Ascending aorta (tissue), 2 donors: Measurements from ENCODE around the gene ACTA2. TPM values are rescaled to one million over a fixed set of nuclear protein-coding genes. Genes with fewer than 3 reads are reported as not detected.

Experiments used
- DNase-seq, 2 donors: peaks; one replicate each; pipeline ENCODE4 v3.0.0-alpha.2; 2019; ENCODE audit warnings: low spot score in 2 of 2
- H3K27ac ChIP-seq, 2 donors: fragments of 200-600 bp; sonication (generic); one replicate each; pipeline ENCODE4 v1.5.1; 2016 to 2017; ENCODE audit warnings: mild to moderate bottlenecking in 1 of 2
- H3K27me3 ChIP-seq: fragments of 200-600 bp; sonication (generic); one replicate; pipeline ENCODE4 v1.5.1; 2017
- H3K36me3 ChIP-seq, 2 donors: fragments of 200-600 bp; sonication (generic); one replicate each; pipeline ENCODE4 v1.5.1; 2016
- H3K4me1 ChIP-seq, 2 donors: fragments of 200-600 bp; sonication (generic); one replicate each; pipeline ENCODE4 v1.5.1; 2016 to 2017; ENCODE audit warnings: mild to moderate bottlenecking in 1 of 2
- H3K4me3 ChIP-seq, 2 donors: fragments of 200-600 bp; sonication (generic); one replicate each; pipeline ENCODE4 v1.5.1; 2016 to 2017; ENCODE audit warnings: mild to moderate bottlenecking in 1 of 2
- H3K9me3 ChIP-seq, 2 donors: fragments of 200-600 bp; sonication (generic); one replicate each; pipeline ENCODE4 v1.5.1; 2016
- CTCF ChIP-seq, 3 experiments: fragments of 200-600 bp in 2 of 3; fragments of 450-650 bp in 1 of 3; sonication (generic) in 2 of 3; IDR thresholded peaks; one replicate each; pipeline ENCODE4 v1.5.1; 2016 to 2019; ENCODE audit warnings: antibody characterized with exemption in 3 of 3, mild to moderate bottlenecking in 1 of 3, moderate library complexity in 1 of 3
- intact Hi-C: fragments of 100-400 bp; cut with DNase I; formaldehyde crosslinking; loops from one replicate; pipeline ENCODE4 v1.15.1; 2023
- total RNA-seq: library from RNA; depleted of rRNA; stranded (reverse); fragments of >200 nt; gene quantifications from one replicate; pipeline ENCODE4 v1.1.0, GENCODE V29; 2016

The ACTA2 gene
- total RNA-seq, 1 donor from 2014 or later = 5,316 TPM

DNA sequence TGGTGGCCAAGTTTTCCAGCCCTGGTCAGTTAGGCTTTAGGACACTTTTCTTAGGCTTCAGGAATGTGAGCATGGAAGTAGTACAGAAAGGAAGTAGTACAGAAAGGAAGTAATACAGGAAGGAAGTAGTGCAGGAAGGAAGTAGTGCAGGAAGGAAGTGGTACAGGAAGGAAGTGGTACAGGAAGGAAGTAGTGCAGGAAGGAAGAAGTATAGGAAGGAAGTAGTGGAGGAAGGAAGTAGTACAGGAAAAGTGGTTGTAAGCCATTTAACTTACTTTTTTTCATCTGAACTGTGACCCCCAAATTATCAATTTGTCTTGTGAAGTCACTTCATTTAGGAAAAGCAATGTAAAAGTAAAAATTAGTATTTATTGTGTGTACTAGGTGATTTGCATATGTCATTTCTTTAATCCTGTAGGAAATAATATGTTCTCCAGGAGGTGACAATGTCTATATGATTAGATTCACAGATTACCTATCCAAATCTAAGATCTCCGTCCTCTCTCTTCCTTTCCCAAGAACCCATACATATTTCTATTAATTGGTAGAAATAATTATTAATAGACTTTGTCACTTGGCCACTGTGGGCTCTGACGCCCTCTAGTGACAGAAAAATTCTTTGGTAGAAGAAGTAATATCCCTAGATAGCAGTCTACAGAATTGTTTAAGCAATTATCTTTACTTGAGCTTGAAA lies 34.1 kb upstream of the ACTA2 start:
- peak overlapping the region; percentile 93 to 94 for H3K27ac ChIP-seq
- peak overlapping the region in 1 of 2 donors; percentile 3 for H3K4me3 ChIP-seq
- H3K9me3 ChIP-seq = no peaks in the 10 kb centered on the region

GRCh38 chr10:88984525-88984924 lies 32.0 kb upstream of the ACTA2 start:
- intact Hi-C loops = no loop called here

More for the DNA sequence above, 34.1 kb upstream of the ACTA2 start:
- intact Hi-C loops = loop anchor here (1.0 to 5.0 kb wide), 2 partner anchors 51 to 874 kb away; no protein-coding TSS in a partner anchor
- no peaks in the 10 kb centered on the region for H3K36me3 ChIP-seq
- no peaks in the 10 kb centered on the region for H3K27me3 ChIP-seq
- H3K4me1 ChIP-seq = peaks cover 0 to 45% of the 10 kb centered on the region in 2 donors
- DNase-seq = no peak
- peak; percentile 69 to 85 (median 85) for TF ChIP-seq CTCF (IDR thresholded peaks at IDR 0.05)

DNA sequence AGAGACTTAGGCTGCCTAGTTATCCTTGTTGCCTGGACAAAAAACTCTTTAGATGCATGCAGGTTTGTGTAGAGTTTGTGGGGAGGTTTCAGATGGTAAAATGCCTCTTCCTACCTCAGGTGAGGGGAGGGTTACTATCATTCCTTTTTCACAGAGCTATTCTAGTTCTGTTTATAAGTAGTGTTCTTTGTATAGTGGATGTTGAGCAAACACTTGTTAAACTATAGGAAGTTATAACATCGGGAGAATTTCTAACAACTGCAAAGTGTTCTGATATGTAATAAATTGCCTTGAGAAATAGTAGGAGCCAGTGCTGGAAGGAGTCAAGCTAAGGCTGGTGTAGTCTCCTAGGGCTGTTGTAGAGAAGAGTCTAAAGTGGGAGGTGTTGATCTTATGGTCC lies 31.4 kb upstream of the ACTA2 start:
- Histone ChIP-seq H3K9me3 (no peaks in the 10 kb centered on the region), H3K27me3 (no peaks in the 10 kb centered on the region), H3K36me3 (no peaks in the 10 kb centered on the region), H3K4me1 (peaks cover 10 to 64% of the 10 kb centered on the region in 2 donors), H3K27ac (peak overlapping the region; percentile 93 to 94), H3K4me3 (peak overlapping the region in 1 of 2 donors; percentile 27)
- DNase-seq = no peak
- intact Hi-C loops = no loop called here
- no peak for TF ChIP-seq CTCF (IDR thresholded peaks at IDR 0.05)

More at GRCh38 chr10:88984525-88984924, 32.0 kb upstream of the ACTA2 start:
- no peak for TF ChIP-seq CTCF (IDR thresholded peaks at IDR 0.05)
- Histone ChIP-seq H3K36me3 (no peaks in the 10 kb centered on the region), H3K4me1 (peaks cover 10 to 65% of the 10 kb centered on the region in 2 donors), H3K27ac (peak overlapping the region; percentile 93 to 94), H3K9me3 (no peaks in the 10 kb centered on the region), H3K27me3 (no peaks in the 10 kb centered on the region), H3K4me3 (peak overlapping the region in 1 of 2 donors; percentile 27)
- DNase-seq = no peak

DNA sequence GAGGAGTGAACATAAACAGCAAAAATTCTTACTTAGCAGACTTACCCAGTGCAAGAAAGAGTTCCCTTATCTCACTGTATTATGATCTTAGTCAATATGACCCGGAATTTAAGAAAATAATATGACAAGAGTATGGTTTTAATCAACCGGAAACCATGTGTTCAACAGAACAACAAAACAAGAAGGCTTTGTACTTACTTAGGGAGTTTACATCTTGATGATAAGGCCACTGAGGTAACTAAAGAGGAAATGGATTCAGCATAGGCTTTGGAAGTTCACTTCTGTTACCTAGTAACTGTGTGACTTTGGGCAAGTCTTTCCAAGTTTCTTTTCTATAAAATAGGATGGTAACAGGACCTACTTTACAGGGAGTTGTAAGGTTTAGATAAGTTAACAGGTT lies 30.6 kb upstream of the ACTA2 start:
- Histone ChIP-seq H3K36me3 (no peaks in the 10 kb centered on the region), H3K27me3 (no peaks in the 10 kb centered on the region), H3K4me3 (peak overlapping the region in 1 of 2 donors; percentile 50), H3K9me3 (no peaks in the 10 kb centered on the region), H3K27ac (peak overlapping the region; percentile 93 to 94), H3K4me1 (peaks cover 10 to 69% of the 10 kb centered on the region in 2 donors)
- no peak for TF ChIP-seq CTCF (IDR thresholded peaks at IDR 0.05)
- intact Hi-C loops = no loop called here
- DNase-seq = no peak

DNA sequence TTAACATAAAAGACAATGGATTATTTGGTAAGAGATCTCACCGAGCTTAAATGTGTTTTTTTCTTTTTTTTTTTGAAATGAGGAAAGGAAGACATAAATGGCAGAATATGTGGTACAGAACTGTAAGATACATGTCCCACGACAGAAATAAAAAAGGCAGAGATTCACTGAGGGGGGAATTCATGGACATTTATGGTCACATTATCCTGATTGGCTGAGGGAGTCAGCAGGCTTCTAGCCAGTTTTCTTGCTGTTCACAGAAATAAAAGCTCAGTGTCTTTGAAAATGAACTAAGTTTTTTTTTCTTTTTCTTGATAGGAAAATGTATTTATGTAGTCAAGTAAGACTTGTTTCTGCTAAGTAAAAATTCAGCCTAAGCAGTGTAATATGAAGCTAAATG lies 29.8 kb upstream of the ACTA2 start:
- no peak for TF ChIP-seq CTCF (IDR thresholded peaks at IDR 0.05)
- no peak for DNase-seq
- no peaks in the 10 kb centered on the region for H3K36me3 ChIP-seq
- no peaks in the 10 kb centered on the region for H3K9me3 ChIP-seq
- H3K4me3 ChIP-seq = peak overlapping the region; percentile 6 to 50
- H3K4me1 ChIP-seq = peaks cover 10 to 67% of the 10 kb centered on the region in 2 donors
- intact Hi-C loops = no loop called here
- no peaks in the 10 kb centered on the region for H3K27me3 ChIP-seq
- peak overlapping the region; percentile 93 to 94 for H3K27ac ChIP-seq
